Spleen (tissue), 7 donors: ENCODE data around the gene USP16.

ENCODE experiments used
- CTCF ChIP-seq, 11 experiments: fragments of 200-600 bp in 7 of 11; fragments of 450-650 bp in 4 of 11; sonication (generic) in 4 of 11; IDR thresholded peaks in 8 of 11; conservative IDR thresholded peaks in 3 of 11; 1 replicate in 7 of 11; 2 replicates in 4 of 11; pipeline versions ENCODE4 v1.4.0 to v1.8.0; 2016 to 2021; ENCODE audit warnings: antibody characterized with exemption in 11 of 11, inconsistent platforms in 4 of 11, mild to moderate bottlenecking in 1 of 11
- POLR2A ChIP-seq, 3 donors: fragments of 450-650 bp; IDR thresholded peaks; one replicate each; pipeline ENCODE4 v1.5.1; 2017; ENCODE audit warnings: antibody characterized with exemption in 3 of 3, mild to moderate bottlenecking in 1 of 3
- POLR2AphosphoS5 ChIP-seq, 3 donors: sonication (generic); formaldehyde crosslinking; IDR thresholded peaks; one replicate each; pipeline ENCODE4 v1.5.1; 2017; ENCODE audit warnings: antibody characterized with exemption in 3 of 3
- donor health status: DM: no; HTN: no; CAD: no; lungs with moderate emphysema.
- donor health status: DM: no; HTN: no; CAD: no.
- donor health status: DM: no; HTN: no; CAD: no.

- TF ChIP-seq CTCF (IDR thresholded peaks at IDR 0.05 in 8 of 11, conservative IDR thresholded peaks at IDR 0.05 in 3 of 11) = no peak
- TF ChIP-seq POLR2A (IDR thresholded peaks at IDR 0.05) = no peak
- no peak for TF ChIP-seq POLR2AphosphoS5 (IDR thresholded peaks at IDR 0.05)
Observed at GRCh38 chr21:29005696-29006095, 18.8 kb upstream of the USP16 start.
